HepG2 (cell line): ENCODE data around the gene KANSL1L. TPM values are rescaled to one million over a fixed set of nuclear protein-coding genes. Genes with fewer than 3 reads are reported as not detected.

Experiments used
- DNMT3B ChIP-seq: conservative IDR thresholded peaks from 2 replicates; pipeline ENCODE4 v1.6.1; 2016; ENCODE audit warnings: missing biosample characterization, control low read depth
- HNRNPLL ChIP-seq: fragments of 200-400 bp; formaldehyde crosslinking; IDR thresholded peaks from 2 replicates; pipeline ENCODE4 v1.6.1; 2017; ENCODE audit warnings: mild to moderate bottlenecking, low read depth, low read length; ENCODE audit not compliant: poor library complexity, severe bottlenecking
- IKZF4 ChIP-seq: sonication (generic); formaldehyde crosslinking; IDR thresholded peaks from 2 replicates; pipeline ENCODE4 v1.5.1; 2020; ENCODE audit warnings: borderline replicate concordance, mild to moderate bottlenecking, low read depth, missing genetic modification reagents; ENCODE audit errors: not compliant biosample characterization
- KDM5A ChIP-seq: fragments of 200-600 bp; sonication (generic); IDR thresholded peaks from 2 replicates; pipeline ENCODE4 v1.7.0; 2018; ENCODE audit warnings: antibody characterized with exemption, mild to moderate bottlenecking, low read length, borderline replicate concordance
- KLF9 ChIP-seq: IDR thresholded peaks from 2 replicates; pipeline ENCODE4 v1.6.1; 2016; ENCODE audit warnings: low read depth
- RORA ChIP-seq: sonication (generic); formaldehyde crosslinking; IDR thresholded peaks from 2 replicates; pipeline ENCODE4 v1.5.0; 2020; ENCODE audit warnings: mild to moderate bottlenecking, missing genetic modification reagents, moderate library complexity
- TARDBP ChIP-seq: sonication (generic); formaldehyde crosslinking; IDR thresholded peaks from 2 replicates; pipeline ENCODE4 v1.8.0; 2022; ENCODE audit warnings: mild to moderate bottlenecking, missing genetic modification reagents
- ZNF232 ChIP-seq: sonication (generic); formaldehyde crosslinking; IDR thresholded peaks from 2 replicates; pipeline ENCODE4 v1.4.0; 2020; ENCODE audit warnings: missing genetic modification reagents, borderline replicate concordance
- polyA plus RNA-seq, 8 experiments: library from polyadenylated mRNA; depleted of rRNA in 3 of 8; stranded (reverse) in 7 of 8; unstranded in 1 of 8; fragments of >200 nt; fragmentation: Illumina TruSeq in 4 of 8; extraction: Trizol in 4 of 8; gene quantifications; 2 replicates each; pipeline versions ENCODE4 v1.2.1 to v1.2.3, GENCODE V29; 2011 to 2016; ENCODE audit warnings: low read depth in 4 of 8, missing spikeins in 1 of 8, mixed read lengths in 1 of 8; ENCODE audit not compliant: insufficient read depth in 1 of 8
- total RNA-seq, 5 experiments: library from RNA; depleted of rRNA; stranded (reverse); fragments of >200 nt; fragmentation: Illumina TruSeq; extraction: Trizol; gene quantifications; 2 replicates each; pipeline ENCODE4 v1.2.3, GENCODE V29; 2016; ENCODE audit warnings: low read depth in 1 of 5
- TF ChIP-seq, protein P1 (sequence below): sonication (generic); formaldehyde crosslinking; IDR thresholded peaks from 2 replicates; pipeline ENCODE4 v1.4.0; 2020; ENCODE audit warnings: missing genetic modification reagents
- TF ChIP-seq, protein P2 (sequence below): sonication (generic); formaldehyde crosslinking; IDR thresholded peaks from 2 replicates; pipeline ENCODE4 v1.5.0; 2020; ENCODE audit warnings: missing genetic modification reagents
- TF ChIP-seq, protein P3 (sequence below): sonication (generic); formaldehyde crosslinking; conservative IDR thresholded peaks from 2 replicates; pipeline ENCODE4 v1.5.0; 2020; ENCODE audit warnings: missing genetic modification reagents
- TF ChIP-seq, protein P4 (sequence below): sonication (generic); formaldehyde crosslinking; IDR thresholded peaks from 2 replicates; pipeline ENCODE4 v1.4.0; 2020; ENCODE audit warnings: missing genetic modification reagents
- TF ChIP-seq, protein P5 (sequence below): sonication (generic); formaldehyde crosslinking; IDR thresholded peaks from 2 replicates; pipeline ENCODE4 v1.5.0; 2020; ENCODE audit warnings: mild to moderate bottlenecking, missing genetic modification reagents, borderline replicate concordance
- TF ChIP-seq, protein P6 (sequence below): IDR thresholded peaks from 2 replicates; pipeline ENCODE4 v1.6.1; 2018; ENCODE audit warnings: missing genetic modification reagents, mild to moderate bottlenecking, missing compliant biosample characterization

The KANSL1L gene
- total and polyA plus RNA-seq, 2 of the 13 experiments (the other 11 are each of a cell fraction or from before 2014, with no cell fraction given), result 5.4 to 10.3 TPM

DNA sequence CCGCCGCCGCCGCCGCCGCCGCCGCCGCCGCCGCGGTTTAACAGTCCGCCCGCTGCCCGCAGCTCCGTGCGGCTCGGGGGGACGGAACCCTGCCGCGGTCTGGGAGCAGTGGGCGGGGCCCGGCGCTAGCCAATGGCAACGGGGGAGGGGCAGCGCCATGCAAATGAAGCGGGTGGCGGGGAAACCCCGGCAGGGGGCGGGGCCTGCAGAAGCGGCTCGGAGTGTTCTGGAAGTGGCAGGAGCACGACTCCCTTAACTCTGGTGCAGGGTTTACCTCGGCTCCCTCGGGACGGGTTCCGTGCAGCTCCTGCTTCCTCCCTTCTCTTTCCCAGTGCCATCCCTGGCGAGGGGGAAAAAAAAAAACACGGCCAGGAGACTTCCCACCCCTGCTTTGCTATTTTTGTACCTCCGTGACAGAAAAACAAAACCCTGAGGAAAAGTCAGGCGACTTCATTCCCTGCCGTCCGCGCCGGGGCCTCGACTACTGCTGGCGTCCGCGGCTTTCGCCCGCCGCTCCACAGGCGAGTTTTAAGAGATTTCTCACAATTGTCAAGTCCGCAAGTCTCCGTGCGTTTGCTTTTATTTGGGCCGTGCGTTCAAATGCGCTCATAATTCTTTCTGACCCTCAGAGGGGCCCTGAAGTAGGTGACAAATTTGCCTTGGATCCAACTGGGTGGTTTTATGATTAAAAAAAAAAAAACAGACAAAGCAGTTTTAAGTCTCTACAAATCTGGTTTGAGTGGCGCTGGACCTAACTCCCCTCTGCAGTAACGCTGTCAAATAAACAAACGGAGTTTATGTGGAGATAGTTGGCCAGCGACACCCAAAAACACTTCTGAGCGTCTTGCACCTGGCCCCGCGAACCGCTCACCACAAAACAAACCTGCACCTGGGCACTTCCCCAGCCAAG is at the start of gene KANSL1L (continued):
- TF ChIP-seq, protein P1, sequence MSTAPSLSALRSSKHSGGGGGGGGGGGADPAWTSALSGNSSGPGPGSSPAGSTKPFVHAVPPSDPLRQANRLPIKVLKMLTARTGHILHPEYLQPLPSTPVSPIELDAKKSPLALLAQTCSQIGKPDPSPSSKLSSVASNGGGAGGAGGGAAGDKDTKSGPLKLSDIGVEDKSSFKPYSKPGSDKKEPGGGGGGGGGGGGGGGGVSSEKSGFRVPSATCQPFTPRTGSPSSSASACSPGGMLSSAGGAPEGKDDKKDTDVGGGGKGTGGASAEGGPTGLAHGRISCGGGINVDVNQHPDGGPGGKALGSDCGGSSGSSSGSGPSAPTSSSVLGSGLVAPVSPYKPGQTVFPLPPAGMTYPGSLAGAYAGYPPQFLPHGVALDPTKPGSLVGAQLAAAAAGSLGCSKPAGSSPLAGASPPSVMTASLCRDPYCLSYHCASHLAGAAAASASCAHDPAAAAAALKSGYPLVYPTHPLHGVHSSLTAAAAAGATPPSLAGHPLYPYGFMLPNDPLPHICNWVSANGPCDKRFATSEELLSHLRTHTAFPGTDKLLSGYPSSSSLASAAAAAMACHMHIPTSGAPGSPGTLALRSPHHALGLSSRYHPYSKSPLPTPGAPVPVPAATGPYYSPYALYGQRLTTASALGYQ (CRISPR knock-in tag), result 0 out of 2 replicates have a peak, but pooled peaks have one; percentile 38
- TF ChIP-seq TARDBP (CRISPR knock-in tag), result peak; percentile 34
- TF ChIP-seq KDM5A, result no peak; the same call in 1 of the 2 replicates
- TF ChIP-seq RORA, result no peak
- TF ChIP-seq, protein P2, sequence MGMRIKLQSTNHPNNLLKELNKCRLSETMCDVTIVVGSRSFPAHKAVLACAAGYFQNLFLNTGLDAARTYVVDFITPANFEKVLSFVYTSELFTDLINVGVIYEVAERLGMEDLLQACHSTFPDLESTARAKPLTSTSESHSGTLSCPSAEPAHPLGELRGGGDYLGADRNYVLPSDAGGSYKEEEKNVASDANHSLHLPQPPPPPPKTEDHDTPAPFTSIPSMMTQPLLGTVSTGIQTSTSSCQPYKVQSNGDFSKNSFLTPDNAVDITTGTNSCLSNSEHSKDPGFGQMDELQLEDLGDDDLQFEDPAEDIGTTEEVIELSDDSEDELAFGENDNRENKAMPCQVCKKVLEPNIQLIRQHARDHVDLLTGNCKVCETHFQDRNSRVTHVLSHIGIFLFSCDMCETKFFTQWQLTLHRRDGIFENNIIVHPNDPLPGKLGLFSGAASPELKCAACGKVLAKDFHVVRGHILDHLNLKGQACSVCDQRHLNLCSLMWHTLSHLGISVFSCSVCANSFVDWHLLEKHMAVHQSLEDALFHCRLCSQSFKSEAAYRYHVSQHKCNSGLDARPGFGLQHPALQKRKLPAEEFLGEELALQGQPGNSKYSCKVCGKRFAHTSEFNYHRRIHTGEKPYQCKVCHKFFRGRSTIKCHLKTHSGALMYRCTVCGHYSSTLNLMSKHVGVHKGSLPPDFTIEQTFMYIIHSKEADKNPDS (CRISPR knock-in tag), result no peak
- TF ChIP-seq, protein P3, sequence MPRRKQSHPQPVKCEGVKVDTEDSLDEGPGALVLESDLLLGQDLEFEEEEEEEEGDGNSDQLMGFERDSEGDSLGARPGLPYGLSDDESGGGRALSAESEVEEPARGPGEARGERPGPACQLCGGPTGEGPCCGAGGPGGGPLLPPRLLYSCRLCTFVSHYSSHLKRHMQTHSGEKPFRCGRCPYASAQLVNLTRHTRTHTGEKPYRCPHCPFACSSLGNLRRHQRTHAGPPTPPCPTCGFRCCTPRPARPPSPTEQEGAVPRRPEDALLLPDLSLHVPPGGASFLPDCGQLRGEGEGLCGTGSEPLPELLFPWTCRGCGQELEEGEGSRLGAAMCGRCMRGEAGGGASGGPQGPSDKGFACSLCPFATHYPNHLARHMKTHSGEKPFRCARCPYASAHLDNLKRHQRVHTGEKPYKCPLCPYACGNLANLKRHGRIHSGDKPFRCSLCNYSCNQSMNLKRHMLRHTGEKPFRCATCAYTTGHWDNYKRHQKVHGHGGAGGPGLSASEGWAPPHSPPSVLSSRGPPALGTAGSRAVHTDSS (CRISPR knock-in tag), result no peak
- no peak; the same call in 1 of the 2 replicates for TF ChIP-seq DNMT3B
- 0 out of 2 replicates have a peak, but pooled peaks have one; percentile 37 for TF ChIP-seq KLF9 (CRISPR knock-in tag)
- TF ChIP-seq, protein P4, sequence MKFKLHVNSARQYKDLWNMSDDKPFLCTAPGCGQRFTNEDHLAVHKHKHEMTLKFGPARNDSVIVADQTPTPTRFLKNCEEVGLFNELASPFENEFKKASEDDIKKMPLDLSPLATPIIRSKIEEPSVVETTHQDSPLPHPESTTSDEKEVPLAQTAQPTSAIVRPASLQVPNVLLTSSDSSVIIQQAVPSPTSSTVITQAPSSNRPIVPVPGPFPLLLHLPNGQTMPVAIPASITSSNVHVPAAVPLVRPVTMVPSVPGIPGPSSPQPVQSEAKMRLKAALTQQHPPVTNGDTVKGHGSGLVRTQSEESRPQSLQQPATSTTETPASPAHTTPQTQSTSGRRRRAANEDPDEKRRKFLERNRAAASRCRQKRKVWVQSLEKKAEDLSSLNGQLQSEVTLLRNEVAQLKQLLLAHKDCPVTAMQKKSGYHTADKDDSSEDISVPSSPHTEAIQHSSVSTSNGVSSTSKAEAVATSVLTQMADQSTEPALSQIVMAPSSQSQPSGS, result no peak
- peak; percentile 59 for TF ChIP-seq HNRNPLL
- peak; percentile 77; the same call in 1 of the 2 replicates for TF ChIP-seq ZNF232 (CRISPR knock-in tag)
- peak; percentile 58 for TF ChIP-seq IKZF4
- TF ChIP-seq, protein P5, sequence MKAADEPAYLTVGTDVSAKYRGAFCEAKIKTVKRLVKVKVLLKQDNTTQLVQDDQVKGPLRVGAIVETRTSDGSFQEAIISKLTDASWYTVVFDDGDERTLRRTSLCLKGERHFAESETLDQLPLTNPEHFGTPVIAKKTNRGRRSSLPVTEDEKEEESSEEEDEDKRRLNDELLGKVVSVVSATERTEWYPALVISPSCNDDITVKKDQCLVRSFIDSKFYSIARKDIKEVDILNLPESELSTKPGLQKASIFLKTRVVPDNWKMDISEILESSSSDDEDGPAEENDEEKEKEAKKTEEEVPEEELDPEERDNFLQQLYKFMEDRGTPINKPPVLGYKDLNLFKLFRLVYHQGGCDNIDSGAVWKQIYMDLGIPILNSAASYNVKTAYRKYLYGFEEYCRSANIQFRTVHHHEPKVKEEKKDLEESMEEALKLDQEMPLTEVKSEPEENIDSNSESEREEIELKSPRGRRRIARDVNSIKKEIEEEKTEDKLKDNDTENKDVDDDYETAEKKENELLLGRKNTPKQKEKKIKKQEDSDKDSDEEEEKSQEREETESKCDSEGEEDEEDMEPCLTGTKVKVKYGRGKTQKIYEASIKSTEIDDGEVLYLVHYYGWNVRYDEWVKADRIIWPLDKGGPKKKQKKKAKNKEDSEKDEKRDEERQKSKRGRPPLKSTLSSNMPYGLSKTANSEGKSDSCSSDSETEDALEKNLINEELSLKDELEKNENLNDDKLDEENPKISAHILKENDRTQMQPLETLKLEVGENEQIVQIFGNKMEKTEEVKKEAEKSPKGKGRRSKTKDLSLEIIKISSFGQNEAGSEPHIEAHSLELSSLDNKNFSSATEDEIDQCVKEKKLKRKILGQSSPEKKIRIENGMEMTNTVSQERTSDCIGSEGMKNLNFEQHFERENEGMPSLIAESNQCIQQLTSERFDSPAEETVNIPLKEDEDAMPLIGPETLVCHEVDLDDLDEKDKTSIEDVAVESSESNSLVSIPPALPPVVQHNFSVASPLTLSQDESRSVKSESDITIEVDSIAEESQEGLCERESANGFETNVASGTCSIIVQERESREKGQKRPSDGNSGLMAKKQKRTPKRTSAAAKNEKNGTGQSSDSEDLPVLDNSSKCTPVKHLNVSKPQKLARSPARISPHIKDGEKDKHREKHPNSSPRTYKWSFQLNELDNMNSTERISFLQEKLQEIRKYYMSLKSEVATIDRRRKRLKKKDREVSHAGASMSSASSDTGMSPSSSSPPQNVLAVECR (CRISPR knock-in tag), result peak; percentile 43; the same call in 1 of the 2 replicates
- TF ChIP-seq, protein P6, sequence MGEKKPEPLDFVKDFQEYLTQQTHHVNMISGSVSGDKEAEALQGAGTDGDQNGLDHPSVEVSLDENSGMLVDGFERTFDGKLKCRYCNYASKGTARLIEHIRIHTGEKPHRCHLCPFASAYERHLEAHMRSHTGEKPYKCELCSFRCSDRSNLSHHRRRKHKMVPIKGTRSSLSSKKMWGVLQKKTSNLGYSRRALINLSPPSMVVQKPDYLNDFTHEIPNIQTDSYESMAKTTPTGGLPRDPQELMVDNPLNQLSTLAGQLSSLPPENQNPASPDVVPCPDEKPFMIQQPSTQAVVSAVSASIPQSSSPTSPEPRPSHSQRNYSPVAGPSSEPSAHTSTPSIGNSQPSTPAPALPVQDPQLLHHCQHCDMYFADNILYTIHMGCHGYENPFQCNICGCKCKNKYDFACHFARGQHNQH (CRISPR knock-in tag), result peak; percentile 84
